NT2/D1 (cell line): ENCODE measurements around the gene CCSER1.

ENCODE experiments used
- SUZ12 ChIP-seq: IDR thresholded peaks from 2 replicates; pipeline ENCODE4 v1.6.1; 2011; ENCODE audit not compliant: insufficient read length, insufficient read depth; ENCODE audit errors: extremely low read depth
- YY1 ChIP-seq: IDR thresholded peaks from 2 replicates; pipeline ENCODE4 v1.6.1; 2011; ENCODE audit not compliant: insufficient read length, insufficient read depth

DNA sequence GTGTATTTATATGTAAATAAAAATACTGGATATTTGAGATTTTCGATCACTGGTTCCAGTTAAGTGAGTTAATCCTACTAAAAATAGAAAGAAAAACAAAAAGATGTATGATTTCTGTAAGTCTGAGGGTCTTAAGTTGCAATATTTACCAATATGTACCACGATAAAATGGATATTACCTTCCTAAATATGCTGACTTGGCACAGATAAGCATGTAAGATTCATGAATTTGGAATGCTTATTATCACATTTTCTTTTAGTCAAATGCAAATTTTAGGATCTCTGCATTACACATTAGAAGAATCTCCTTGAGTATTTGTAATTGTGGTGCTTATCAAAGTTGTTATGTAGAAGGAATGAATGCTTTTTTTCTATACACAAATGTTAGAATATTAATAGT is 1158.3 kb downstream of the CCSER1 start:
- TF ChIP-seq YY1, result no peak
- no peak for TF ChIP-seq SUZ12
